OCI-LY3 (cell line): ENCODE measurements around the gene PAMR1.

Experiments
- H2AFZ ChIP-seq: fragments of 200-600, 300-600 bp; shearing (Covaris generic); 2 replicates; pipeline ENCODE4 v1.6.0; 2014; ENCODE audit warnings: antibody characterized with exemption, low read depth, low read length
- H3K27ac ChIP-seq: fragments of 200-600, 300-600 bp; sonication (generic); 2 replicates; pipeline ENCODE4 v1.5.1; 2014; ENCODE audit warnings: mild to moderate bottlenecking, low read length, moderate library complexity, mixed read lengths
- H3K27me3 ChIP-seq: fragments of 200-600, 300-600 bp; sonication (generic); 2 replicates; pipeline ENCODE4 v1.6.1; 2014; ENCODE audit warnings: low read depth, low read length, mixed read lengths
- H3K36me3 ChIP-seq: fragments of 200-600, 300-600 bp; sonication (generic); replicated peaks from 2 replicates; pipeline ENCODE3; 2014; ENCODE audit warnings: low read depth, low read length, mixed read lengths
- H3K4me1 ChIP-seq: fragments of 300-600, 200-600 bp; sonication (generic); 2 replicates; pipeline ENCODE4 v1.6.1; 2014; ENCODE audit warnings: low read length, mixed read lengths
- H3K4me2 ChIP-seq: fragments of 200-600, 300-600 bp; sonication (generic); 2 replicates; pipeline ENCODE4 v1.6.1; 2014; ENCODE audit warnings: low read length, mixed read lengths
- H3K4me3 ChIP-seq: fragments of 300-600, 200-600 bp; sonication (generic); 2 replicates; pipeline ENCODE4 v1.5.1; 2014; ENCODE audit warnings: antibody characterized with exemption, mild to moderate bottlenecking, low read length, moderate library complexity
- H3K79me2 ChIP-seq: fragments of 300-600, 200-600 bp; shearing (Covaris generic); 2 replicates; pipeline ENCODE4 v1.6.1; 2014; ENCODE audit warnings: mild to moderate bottlenecking, low read length, mixed read lengths
- H3K9ac ChIP-seq: fragments of 300-600, 200-600 bp; shearing (Covaris generic); 2 replicates; pipeline ENCODE4 v1.6.0; 2014; ENCODE audit warnings: mild to moderate bottlenecking, low read length, moderate library complexity
- H3K9me3 ChIP-seq: fragments of 200-600, 300-600 bp; shearing (Covaris generic); 2 replicates; pipeline ENCODE4 v1.6.1; 2014; ENCODE audit warnings: low read length, mixed read lengths; ENCODE audit not compliant: insufficient read depth
- H4K20me1 ChIP-seq: fragments of 200-600, 300-600 bp; sonication (generic); 2 replicates; pipeline ENCODE4 v1.6.1; 2016; ENCODE audit warnings: low read length, mixed read lengths; ENCODE audit not compliant: insufficient read depth
- EZH2phosphoT487 ChIP-seq: fragments of 200-600 bp; shearing (Covaris generic); IDR thresholded peaks from 2 replicates; pipeline ENCODE4 v1.6.1; 2018; ENCODE audit warnings: antibody characterized with exemption, mixed run types, low read depth
- TF ChIP-seq, protein P1 (sequence below): fragments of 200-600, 300-600 bp; sonication (generic); IDR thresholded peaks from 2 replicates; pipeline ENCODE4 v1.5.1; 2014; ENCODE audit warnings: antibody characterized with exemption, low read length, low read depth

Gene PAMR1

DNA sequence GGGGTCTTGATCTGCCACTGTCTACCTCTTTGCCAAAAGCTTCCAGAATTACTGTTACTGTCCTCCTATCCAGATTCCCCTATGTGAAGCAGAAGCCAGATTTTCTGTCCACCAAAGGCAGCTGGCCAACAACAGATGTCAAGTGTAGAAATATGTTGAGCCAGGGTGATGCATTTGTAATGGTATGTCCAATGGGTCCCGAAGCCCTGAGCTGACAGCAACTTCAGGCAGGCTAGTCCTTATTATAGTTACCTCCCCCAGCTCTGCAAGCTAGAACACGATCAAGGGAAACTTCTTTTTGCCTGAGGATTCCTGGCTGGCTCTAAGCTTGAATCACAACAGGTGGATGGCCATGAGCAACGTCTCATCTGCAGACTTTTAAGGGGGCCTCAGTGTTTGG lies 10.2 kb downstream of the PAMR1 start:
- Histone ChIP-seq H3K79me2 (no peaks in the 10 kb centered on the region), H3K9me3 (no peaks in the 10 kb centered on the region), H3K4me2 (no peak overlapping the region), H3K36me3 (no peaks in the 10 kb centered on the region), H3K9ac (no peak overlapping the region), H3K4me1 (no peaks in the 10 kb centered on the region), H3K27me3 (peaks cover 78% of the 10 kb centered on the region), H3K4me3 (no peak overlapping the region), H2AFZ (no peak overlapping the region), H3K27ac (no peak overlapping the region), H4K20me1 (no peaks in the 10 kb centered on the region)
- TF ChIP-seq, protein P1, sequence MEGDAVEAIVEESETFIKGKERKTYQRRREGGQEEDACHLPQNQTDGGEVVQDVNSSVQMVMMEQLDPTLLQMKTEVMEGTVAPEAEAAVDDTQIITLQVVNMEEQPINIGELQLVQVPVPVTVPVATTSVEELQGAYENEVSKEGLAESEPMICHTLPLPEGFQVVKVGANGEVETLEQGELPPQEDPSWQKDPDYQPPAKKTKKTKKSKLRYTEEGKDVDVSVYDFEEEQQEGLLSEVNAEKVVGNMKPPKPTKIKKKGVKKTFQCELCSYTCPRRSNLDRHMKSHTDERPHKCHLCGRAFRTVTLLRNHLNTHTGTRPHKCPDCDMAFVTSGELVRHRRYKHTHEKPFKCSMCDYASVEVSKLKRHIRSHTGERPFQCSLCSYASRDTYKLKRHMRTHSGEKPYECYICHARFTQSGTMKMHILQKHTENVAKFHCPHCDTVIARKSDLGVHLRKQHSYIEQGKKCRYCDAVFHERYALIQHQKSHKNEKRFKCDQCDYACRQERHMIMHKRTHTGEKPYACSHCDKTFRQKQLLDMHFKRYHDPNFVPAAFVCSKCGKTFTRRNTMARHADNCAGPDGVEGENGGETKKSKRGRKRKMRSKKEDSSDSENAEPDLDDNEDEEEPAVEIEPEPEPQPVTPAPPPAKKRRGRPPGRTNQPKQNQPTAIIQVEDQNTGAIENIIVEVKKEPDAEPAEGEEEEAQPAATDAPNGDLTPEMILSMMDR: no peak
- TF ChIP-seq EZH2phosphoT487: no peak

DNA sequence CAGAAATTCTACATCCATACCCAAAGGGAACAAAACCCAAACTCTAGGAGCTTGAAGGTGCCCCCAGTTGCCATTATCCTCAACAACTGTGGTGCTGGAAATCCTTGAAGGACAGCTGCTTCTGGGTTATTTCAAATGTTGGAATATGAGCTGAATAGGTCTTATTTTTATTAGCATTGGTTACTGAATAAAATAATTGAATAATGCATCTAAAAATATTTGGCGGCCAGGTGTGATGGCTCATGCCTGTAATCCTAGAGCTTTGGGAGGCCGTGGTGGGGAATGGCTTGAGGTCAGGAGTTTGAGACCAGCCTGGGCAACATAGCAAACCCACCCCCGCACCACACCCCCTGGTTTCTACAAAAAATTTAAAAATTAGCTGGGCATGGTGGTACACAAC lies 10.9 kb downstream of the PAMR1 start:
- Histone ChIP-seq H2AFZ (no peak overlapping the region), H3K27ac (no peak overlapping the region), H3K4me3 (no peak overlapping the region), H3K9me3 (no peaks in the 10 kb centered on the region), H3K79me2 (no peaks in the 10 kb centered on the region), H3K4me1 (no peaks in the 10 kb centered on the region), H3K36me3 (no peaks in the 10 kb centered on the region), H4K20me1 (no peaks in the 10 kb centered on the region), H3K27me3 (peaks cover 72% of the 10 kb centered on the region), H3K9ac (no peak overlapping the region), H3K4me2 (no peak overlapping the region)
- TF ChIP-seq EZH2phosphoT487: no peak
- TF ChIP-seq, protein P1: no peak

DNA sequence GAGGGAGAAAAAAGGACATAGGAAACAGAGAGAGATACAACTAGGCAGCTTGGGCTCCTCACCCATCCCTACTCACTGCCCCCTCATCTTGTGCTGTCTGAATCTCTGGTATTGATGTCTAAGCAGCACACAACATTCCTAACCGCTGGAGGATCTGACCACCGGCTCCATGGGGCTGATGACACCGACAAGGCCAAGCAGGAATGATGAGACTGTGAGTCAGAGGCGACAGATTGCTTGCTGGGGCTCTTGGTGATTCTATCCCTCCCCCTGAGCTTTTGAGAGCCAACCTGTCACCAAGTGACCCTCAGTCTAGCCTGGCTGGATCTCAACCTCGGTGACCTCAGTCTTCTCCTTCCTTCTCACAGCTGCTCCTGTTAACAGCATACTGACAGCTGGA lies 13.8 kb downstream of the PAMR1 start:
- H3K4me3 ChIP-seq: no peak overlapping the region
- no peak overlapping the region for H2AFZ ChIP-seq
- no peaks in the 10 kb centered on the region for H3K4me1 ChIP-seq
- no peaks in the 10 kb centered on the region for H3K36me3 ChIP-seq
- TF ChIP-seq EZH2phosphoT487: no peak
- TF ChIP-seq, protein P1: no peak
- no peak overlapping the region for H3K27ac ChIP-seq
- no peaks in the 10 kb centered on the region for H3K9me3 ChIP-seq
- no peaks in the 10 kb centered on the region for H3K79me2 ChIP-seq
- H3K27me3 ChIP-seq: peaks cover 46% of the 10 kb centered on the region
- no peaks in the 10 kb centered on the region for H4K20me1 ChIP-seq
- no peak overlapping the region for H3K9ac ChIP-seq
- no peak overlapping the region for H3K4me2 ChIP-seq

DNA sequence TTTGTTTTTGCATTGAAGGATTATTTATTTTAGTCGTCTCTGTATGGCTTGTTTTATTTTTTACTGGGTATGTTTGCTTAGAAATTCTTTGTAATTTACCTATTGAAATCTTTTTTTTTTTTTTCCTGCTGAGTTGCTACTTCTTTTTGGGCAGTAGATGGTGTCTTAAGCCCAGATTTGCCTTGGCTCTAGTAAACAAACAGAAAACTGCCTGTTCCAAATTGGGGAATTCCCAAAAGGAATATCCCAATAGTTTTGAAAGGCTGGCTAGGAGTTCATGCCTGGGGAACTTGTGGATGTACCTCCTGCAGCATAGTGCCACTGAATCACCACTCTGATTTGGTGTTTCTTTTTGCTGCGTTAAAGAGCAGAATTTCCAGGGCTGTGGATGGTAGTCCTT lies 17.7 kb downstream of the PAMR1 start:
- H3K27me3 ChIP-seq: peaks cover 20% of the 10 kb centered on the region
- H3K79me2 ChIP-seq: no peaks in the 10 kb centered on the region
- H3K4me3 ChIP-seq: no peak overlapping the region
- H3K27ac ChIP-seq: no peak overlapping the region
- H3K9ac ChIP-seq: no peak overlapping the region
- H2AFZ ChIP-seq: no peak overlapping the region
- no peaks in the 10 kb centered on the region for H3K36me3 ChIP-seq
- H3K9me3 ChIP-seq: 0 out of 2 replicates have a peak, but pooled peaks cover 5% of the 10 kb centered on the region
- H3K4me1 ChIP-seq: no peaks in the 10 kb centered on the region
- no peak overlapping the region for H3K4me2 ChIP-seq
- H4K20me1 ChIP-seq: no peaks in the 10 kb centered on the region
- TF ChIP-seq EZH2phosphoT487: no peak
- TF ChIP-seq, protein P1: no peak
